Cerebellar cortex (tissue), 1 donor: ENCODE measurements around the gene RAB6A.
"Not testable (repeated sequence)": the region's sequence is repeated elsewhere in the genome, so short reads cannot be mapped to it uniquely, and the experiment has no call there.

ENCODE experiments used
- DNase-seq: peaks from one replicate; pipeline ENCODE4 v3.0.0-alpha.2; 2015; ENCODE audit warnings: low spot score

RAB6A gene

DNA sequence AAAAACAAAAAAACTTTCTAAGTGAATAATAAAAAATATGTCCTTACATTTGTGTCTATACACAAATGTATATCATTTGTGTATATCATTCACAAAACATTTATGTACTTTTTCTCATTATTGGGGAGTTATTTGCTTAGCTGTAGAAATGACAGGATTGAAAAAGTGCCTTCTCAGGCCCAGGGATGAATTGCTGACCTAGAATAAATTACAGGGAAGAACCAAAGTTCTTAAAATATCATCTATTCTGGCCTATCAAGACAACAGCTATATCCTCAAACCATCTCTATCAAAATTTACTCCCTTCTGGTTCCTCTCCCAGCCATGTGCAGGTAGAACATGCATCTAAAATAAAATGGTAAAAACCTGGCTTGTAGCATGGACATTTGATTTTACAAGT lies 1.9 kb upstream of the RAB6A start:
- no peak for DNase-seq

DNA sequence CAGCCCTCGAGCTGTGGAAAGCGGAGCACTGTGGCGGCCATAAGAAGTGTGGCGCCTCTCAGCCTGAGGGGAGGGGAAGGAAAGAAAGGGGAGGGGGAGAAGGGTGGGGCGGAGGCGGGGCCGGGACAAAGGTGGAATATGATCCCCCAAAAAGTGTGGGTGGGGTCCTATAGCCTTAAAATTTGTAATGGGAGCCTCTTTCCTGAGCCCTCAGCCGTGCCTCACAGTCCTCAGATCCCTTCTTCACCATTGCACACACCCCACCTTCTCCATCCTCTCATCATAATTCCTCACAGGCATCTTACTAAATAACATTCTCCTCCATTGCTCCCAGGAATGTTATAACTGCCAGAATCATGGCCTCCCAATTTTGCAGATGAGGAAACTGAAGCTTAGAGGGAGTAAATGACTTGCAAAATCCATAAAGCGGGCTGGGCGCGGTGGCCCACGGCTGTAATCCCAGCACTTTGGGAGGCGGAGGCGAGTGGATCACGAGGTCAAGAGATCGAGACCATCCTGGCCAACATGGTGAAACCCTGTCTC lies 600 bp upstream of the RAB6A start:
- no peak for DNase-seq

DNA sequence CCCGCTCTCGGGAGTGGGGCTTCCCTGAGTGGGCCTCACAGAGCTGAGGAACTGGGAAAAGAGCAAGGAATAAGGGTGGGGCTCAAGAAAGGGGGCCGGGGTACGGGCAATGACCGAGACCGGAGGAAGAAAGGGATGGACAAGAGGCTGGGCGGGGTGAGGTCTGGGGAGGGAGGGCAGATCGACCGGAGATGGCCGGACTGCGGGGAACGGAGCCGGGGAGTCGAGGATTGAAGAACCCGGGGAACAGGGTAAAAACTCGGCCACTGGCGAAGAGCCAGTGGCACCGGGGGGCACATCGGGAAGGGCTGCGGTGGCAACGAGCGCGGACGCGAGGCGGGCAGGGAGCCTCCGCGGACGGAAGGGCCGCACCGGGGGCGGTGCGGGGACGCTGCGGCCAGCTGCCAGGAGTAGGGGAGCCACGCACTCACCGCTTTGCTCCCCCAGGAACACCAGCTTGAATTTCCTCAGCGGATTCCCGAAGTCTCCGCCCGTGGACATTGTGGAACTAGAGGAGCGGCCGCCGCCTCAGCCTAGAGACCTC lies 667 bp downstream of the RAB6A start:
- peak; percentile 20 for DNase-seq

DNA sequence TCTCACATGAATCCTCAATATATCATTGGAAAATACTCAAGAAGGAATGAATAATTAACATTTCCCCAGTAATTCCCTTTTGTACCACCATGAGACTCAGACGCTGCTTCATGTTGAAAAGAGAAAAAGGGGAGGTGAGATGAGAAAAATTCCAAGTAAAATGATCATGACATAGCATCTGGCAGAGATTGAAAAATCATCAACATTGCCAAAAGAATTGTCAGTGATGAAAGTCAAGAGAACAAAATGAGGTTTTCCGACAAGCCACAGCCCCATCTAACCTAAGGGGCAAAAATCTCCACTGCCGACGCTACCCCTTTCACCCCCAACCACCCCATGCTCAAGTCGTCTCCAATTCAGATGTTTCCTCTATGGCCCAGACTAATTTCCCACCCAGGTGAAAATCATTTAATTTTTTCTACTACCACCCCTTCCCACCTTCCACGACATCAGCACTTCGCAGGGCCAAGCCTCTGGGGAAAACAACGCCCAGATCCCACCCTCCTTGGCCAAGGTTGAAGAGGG lies 1.2 kb downstream of the RAB6A start:
- DNase-seq, result peak; percentile 22

DNA sequence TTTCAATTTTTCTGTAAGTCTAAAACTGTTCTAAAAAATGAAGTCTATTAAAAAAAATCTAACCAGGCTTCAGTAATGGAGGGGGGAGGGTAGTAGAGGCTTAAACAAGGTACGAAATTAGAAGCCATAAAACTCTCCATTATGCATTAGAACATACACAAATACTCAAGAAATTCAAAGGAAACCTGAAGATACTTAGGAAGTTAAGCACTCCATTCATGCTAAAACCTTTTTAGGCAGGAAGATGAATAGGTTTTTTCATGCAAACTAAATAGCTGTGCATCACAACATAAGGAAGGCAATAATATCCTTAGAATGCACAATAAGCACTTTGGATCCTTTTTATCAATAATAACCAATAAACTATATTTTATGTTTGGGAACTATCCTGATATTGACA lies 2.4 kb downstream of the RAB6A start:
- no peak for DNase-seq

DNA sequence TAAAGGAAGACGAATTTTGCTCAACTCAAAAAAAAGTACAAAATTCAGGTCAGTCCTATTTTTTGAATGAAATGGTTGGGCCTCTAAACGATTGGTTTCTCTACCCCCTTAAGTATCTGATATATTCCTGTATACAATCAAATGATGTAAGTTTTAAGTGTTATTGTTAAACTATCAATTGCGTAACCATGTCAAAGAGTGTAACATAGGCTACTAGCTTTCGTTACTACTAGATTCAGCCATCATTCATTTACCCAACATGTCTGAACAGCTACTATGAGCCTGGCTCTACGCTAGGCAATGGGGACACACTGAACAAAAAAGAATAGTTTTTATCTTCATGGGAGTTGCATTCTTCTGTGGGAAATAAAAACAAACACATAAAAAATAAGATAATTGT lies 3.3 kb downstream of the RAB6A start:
- no peak for DNase-seq

DNA sequence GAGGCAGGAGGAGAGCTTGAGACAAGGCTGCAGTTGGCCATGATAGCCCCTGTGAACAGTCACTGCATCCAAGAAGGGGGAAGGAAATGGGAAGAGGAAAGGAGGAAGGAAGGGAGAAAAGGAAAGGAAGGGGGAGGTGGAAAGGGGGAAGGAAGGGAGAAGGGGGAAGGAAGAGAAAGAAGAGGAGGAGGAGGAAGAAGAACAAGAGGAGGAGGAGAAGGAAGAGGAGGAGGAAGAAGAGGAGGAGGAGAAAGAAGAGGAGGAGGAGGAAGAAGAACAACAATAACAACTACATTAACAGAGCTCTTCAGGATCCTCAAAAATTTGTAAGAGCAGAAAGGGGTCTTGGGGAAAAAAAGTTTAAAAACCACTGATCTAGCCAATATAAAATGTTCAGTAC lies 5.2 kb downstream of the RAB6A start:
- DNase-seq, result no peak

DNA sequence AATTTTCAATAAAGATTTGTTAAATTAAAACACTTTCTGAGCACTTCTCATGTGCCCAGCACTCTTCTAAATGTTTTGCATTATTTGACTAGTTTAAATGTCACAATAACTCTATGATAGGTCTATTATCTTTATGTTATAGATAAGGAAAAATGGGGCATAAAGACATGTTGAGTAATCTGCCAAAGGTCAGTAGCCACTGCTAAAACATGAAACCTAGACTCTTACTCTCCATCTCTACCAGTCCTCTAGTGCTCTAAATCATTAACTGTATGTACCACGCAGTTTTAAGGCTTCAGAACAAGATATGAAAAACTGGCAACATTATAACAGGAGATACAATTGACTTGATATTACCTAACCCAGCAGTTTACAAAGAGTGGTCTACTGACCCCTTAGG lies 6.9 kb downstream of the RAB6A start:
- no peak for DNase-seq

DNA sequence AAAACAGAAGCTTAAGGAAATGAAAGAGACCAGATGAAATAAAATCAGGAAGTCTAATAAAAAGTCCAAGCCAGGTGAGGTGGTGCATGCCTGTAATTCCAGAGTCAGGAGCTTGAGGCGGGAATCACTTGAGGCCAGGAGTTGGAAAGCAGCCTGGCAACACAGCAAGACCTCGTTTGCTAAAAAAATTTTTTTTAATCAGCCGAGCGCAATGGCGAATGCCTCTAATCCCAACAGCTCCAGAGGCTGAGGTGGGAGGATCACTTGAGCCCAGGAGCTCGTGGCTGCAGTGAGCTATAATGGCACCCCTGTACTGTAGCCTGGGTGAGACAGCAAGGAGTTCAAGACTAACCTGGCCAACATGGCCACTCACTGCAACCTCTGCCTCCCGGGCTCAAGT lies 8.0 kb downstream of the RAB6A start:
- peak; percentile 50 for DNase-seq

DNA sequence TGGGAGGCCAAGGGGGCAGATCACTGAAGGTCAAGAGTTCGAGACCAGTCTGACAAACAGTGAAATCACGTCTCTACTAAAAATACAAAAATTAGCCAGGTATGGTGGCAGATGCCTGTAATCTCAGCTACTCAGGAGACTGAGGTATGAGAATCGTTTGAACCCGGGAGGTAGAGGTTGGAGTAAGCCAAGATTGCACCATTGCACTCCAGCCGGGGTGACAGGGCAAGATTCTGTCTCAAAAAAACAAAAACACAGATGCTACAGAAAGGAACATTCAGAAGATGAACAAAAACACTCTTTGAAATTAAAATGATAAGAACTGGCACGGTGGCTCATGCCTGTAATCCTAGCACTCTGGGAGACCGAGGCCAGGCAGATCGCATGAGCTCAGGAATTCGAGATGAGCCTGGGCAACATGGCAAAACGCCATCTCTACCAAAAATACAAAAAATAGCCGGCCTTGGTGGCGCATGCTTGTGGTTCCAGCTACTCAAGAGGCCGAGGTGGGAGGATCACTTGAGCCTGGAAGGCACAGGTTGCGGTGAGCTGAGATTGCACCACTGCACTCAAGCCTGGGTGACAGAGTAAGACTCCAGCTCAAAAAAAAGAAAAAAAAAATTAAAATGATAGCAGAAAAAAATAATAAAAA lies 8.5 kb downstream of the RAB6A start:
- peak; percentile 60 for DNase-seq

DNA sequence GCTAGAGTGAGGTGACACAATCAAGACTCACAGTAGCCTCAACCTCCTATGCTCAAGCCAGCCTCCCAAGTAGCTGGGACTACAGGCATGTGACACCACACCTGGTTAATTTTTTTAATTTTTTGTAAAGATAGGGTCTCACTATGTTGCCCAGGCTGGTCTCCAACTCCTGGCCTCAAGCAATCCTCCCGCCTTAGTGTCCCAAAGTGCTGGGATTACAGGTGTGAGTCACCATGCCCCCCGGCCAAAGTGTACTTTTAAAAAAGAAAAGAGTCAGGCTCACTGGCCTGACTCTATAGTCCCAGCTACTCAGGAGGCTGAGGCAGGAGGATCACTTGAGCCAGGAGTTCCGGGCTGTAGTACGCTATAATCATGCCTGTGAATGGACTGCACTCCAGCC lies 10.0 kb downstream of the RAB6A start:
- DNase-seq, result not testable (repeated sequence)

DNA sequence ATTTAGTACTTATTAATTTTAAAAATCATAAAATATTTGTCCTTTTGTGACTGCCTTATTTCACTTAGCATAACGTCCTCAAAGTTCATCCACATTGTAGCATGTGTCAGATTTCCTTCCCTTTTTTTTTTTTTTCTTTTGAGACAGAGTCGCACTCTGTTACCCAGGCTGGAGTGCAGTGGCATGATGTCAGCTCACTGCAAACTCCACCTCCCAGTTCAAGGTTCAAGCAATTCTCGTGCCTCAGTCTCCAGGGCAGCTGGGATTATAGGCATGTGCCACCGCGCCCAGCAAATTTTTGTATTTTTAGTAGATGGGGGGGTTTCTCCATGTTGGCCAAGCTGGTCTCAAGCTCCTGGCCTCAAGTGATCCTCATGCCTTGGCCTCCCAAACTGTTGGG lies 10.6 kb downstream of the RAB6A start:
- DNase-seq, result no peak

DNA sequence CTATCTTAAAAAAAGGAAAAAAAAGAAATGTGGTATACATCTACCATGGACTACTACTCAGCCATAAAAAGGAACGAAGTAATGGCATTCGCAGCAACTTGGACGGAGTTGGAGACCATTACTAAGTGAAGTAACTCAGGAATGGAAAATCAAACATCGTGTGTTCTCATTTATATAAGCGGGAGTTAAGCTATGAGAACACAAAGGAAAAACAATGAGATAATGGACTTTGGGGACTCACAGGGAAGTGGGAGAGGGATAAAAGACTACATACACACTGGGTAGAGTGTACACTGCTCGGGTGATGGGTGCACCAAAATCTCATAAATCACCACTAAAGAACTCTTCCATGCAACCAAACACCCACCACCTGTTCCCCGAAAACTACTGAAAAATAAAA lies 11.8 kb downstream of the RAB6A start:
- DNase-seq, result no peak

DNA sequence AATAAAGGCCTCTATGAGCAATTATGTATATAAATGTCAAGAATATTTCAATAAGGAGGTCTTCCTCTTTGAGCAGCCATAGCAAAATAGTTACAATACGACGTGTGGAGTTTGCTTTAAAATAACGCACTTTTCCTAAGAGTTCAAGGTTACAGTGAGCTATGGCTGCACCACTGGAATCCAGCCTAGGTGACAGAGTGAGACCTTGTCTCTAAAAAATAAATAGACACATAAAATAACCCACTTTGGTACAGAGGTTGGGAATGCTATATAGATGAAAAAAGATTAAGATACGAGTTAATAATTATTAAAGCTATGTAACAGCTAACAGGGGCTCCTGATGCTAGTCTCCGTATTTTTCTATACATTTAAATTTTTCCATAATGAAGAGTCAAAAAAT lies 12.6 kb downstream of the RAB6A start:
- DNase-seq, result no peak

DNA sequence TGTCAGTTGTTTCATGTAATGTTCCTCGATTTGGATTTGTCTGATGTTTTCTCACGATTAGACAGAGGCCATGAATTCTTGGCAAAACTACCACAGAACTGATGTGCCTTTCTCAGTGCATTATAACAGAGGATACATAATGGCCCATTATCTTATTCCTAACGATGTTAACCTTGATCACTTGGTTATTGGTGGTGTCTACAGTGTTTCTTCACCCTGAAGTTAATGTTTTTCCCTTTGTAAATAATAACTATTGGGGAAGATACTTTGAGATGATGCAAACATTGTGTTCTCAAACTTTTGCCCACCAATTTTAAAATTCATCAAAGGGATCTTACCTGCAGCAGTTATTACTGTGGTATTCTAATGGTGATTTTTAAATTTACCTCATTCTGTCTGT lies 13.1 kb downstream of the RAB6A start:
- no peak for DNase-seq

DNA sequence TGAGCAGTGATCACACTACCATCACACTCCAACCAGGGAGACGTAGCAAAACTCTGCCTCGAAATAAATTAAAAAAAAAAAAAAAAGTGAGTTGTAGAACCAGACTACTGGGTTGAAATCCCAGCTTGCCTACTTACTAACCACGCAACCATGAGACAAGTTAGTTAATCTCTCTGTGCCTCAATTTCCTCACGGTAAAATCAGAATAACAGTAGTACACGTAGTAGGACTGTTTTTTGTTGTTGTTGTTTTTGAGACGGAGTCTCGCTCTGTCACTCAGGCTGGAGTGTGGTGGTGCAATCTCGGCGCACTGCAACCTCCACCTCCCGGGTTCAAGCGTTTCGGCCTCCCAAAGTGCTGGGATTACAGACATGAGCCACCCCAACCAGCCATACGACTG lies 14.2 kb downstream of the RAB6A start:
- no peak for DNase-seq

DNA sequence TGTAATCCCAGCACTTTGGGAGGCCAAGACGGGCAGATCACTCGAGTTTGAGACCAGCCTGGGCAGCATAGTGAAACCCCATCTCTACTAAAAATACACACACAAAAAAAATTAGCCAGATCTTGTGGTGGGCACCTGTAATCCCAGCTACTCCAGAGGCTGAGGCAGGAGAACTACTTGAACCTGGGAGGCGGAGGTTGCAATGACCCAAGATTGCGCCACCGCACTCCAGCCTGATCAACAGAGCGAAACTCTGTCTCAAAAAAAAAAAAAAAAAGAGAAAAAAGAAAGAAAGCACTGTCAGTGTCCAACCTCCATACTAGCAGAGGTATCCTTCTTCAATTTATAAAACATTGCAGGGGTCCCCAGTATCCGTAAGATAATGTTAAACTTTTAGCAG lies 17.8 kb downstream of the RAB6A start:
- DNase-seq, result no peak

DNA sequence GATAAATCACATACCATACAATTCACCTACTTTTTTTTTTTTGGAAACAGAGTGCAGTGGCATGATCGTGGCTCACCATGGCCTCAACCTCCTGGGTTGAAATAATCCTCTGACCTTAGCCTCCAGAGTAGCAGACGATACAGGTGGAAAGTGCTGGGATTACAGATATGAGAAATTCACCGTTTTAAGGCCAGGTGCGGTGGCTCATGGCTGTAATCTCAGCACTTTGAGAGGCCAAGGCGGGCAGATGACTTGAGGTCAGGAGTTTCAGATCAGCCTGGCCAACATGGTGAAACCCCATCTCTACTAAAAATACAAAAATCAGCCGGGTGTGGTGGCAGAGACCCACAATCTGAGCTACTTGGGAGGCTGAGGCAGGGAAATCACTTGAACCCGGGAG lies 24.9 kb downstream of the RAB6A start:
- DNase-seq, result not testable (repeated sequence)

DNA sequence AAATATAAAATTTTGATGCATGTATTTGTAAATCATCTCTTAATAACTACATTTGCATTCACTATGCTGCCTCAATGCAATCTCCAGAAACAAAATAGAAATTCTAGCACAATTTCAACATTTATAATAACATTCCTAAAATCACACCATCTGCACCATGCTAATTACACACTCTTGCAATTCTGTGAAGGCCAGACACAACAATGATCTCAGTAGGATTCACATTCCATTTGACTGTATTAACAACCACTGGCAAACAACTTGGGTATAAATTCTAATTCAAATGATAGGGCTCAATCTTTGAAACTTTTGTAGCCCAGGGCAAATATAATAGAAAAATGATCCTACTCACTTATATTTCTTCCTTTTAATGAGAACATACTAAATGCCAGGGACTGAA lies 25.9 kb downstream of the RAB6A start:
- no peak for DNase-seq

DNA sequence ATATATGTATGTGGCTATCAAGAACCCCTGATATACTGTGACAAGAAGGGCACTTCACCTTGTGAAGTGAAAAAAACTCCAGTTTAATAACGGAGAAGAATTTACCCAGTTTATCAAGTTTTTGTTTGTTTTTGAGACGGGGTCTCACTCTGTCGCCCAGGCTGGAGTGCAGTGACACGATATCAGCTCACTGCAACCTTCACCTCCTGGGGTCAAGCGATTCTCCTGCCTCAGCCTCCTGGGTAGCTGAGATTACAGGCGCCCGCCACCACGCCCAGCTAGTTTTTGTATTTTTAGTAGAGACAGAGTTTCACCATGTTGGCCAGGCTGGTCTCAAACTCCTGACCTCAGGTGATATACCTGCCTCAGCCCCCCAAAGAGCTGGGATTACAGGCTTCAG lies 26.9 kb downstream of the RAB6A start:
- not testable (repeated sequence) for DNase-seq

DNA sequence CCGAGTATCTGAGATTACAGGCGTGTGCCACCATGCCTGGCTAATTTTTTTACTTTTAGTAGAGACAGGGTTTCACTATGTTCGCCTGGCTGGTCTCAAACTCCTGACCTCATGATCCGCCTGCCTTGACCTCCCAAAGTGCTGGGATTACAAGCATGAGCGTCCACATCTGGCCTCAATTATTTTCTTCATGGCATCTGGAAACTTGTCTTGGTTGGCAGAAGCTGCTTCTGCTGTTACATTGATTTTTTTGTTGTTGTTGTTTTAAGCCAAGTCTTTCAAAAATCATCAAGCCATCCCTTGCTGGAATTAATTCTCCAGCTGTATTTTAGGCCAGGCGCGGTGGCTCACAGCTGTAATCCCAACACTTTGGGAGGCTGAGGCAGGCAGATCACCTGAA lies 27.9 kb downstream of the RAB6A start:
- not testable (repeated sequence) for DNase-seq

DNA sequence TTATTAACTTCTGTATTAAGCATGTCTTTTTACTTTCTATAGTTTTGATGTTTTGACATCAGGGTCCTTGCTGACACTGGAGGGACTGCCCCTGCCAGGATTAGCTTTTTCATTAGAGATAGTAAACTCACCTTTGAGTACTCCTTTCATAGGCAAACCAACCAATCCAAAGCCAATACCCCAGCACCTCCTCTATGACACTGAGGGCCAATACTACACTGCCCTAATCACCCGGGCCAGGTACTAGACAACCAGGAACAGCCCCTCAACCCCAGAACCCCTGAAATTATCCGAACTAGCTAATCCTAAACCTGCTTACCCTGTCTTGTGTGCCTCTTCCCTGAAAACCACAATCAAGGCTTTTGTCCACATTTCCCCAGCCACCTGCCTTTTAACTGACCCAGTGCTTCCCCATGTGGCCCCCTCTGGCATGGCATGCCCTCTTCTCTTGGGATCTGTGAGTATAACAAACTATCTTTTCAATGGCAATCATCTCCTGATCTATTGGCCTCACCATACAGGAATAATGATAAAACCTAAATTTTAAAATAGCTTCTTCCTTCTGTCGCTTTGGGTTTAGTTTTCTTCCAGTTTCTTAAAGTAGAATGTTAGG lies 31.2 kb downstream of the RAB6A start:
- peak; percentile 31 for DNase-seq

DNA sequence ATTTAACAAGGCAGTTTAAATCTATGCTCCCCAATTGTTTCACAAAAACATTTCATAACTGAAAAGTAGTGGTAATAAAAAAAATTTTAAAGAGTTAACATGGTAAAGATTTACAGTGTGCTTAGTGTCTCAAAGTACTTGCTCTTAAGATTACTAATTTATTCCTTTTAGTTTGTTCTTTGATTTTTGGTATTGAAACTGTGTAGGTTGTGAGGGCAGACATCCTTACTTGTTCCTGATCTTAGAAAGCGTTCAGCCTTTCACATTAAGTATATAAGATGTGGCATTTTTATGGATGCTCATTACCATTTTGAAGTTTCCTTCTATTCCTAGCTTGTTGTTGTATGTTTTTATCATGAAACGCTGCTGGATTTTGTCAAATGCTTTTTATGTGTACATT lies 32.9 kb downstream of the RAB6A start:
- DNase-seq, result no peak
